Small intestine (tissue), 7 donors: ENCODE data around the gene NCEH1. TPM values are rescaled to one million over a fixed set of nuclear protein-coding genes. Genes with fewer than 3 reads are reported as not detected.

ENCODE experiments used
- DNase-seq, 2 donors: peaks; one replicate each; pipeline versions ENCODE4 v3.0.0 to v3.0.0-alpha.2; 2013
- FAIRE-seq: peaks from 2 replicates; lab custom pipeline; 2012; peaks lifted over from hg19 to GRCh38; lab: Jason Lieb, UNC
- H3K27ac ChIP-seq, 3 donors: one replicate each; pipeline ENCODE4 v1.5.1; 2013; ENCODE audit warnings: low read length in 2 of 3, mild to moderate bottlenecking in 2 of 3, control low read depth in 1 of 3, inconsistent platforms in 1 of 3, low read depth in 1 of 3, moderate library complexity in 1 of 3
- H3K27me3 ChIP-seq, 3 donors: one replicate each; pipeline ENCODE4 v1.6.1; 2013; ENCODE audit warnings: low read length in 3 of 3, inconsistent platforms in 1 of 3; ENCODE audit not compliant: control insufficient read depth in 3 of 3, insufficient read depth in 3 of 3
- H3K36me3 ChIP-seq, 3 donors: one replicate each; pipeline ENCODE4 v1.6.1; 2013; ENCODE audit warnings: low read length in 3 of 3, inconsistent platforms in 1 of 3, low read depth in 1 of 3, mild to moderate bottlenecking in 1 of 3, moderate library complexity in 1 of 3; ENCODE audit not compliant: control insufficient read depth in 3 of 3, insufficient read depth in 2 of 3
- H3K4me1 ChIP-seq, 3 donors: one replicate each; pipeline ENCODE4 v1.6.1; 2013; ENCODE audit warnings: low read length in 2 of 3, inconsistent platforms in 1 of 3, low read depth in 1 of 3, mild to moderate bottlenecking in 1 of 3, moderate library complexity in 1 of 3; ENCODE audit not compliant: control insufficient read depth in 3 of 3, insufficient read depth in 2 of 3
- H3K4me3 ChIP-seq, 3 donors: one replicate each; pipeline ENCODE4 v1.5.1; 2013; ENCODE audit warnings: low read length in 3 of 3, control low read depth in 1 of 3, inconsistent platforms in 1 of 3, low read depth in 1 of 3, mild to moderate bottlenecking in 1 of 3, moderate library complexity in 1 of 3
- H3K9me3 ChIP-seq, 2 donors: one replicate each; pipeline ENCODE4 v1.6.1; 2013; ENCODE audit warnings: low read depth in 1 of 2, low read length in 1 of 2; ENCODE audit not compliant: control insufficient read depth in 2 of 2, insufficient read depth in 1 of 2
- WGBS, 3 donors: extraction: QIAGEN DNeasy Blood & Tissue Kit; methylation state at CpG; one replicate each; pipeline ENCODE4 v1.1.7; 2013; 5-methylcytosine and 5-hydroxymethylcytosine counted together
- polyA plus RNA-seq, 4 donors: library from polyadenylated mRNA; stranded (reverse) in 3 of 4; unstranded in 1 of 4; fragments of 200-250 nt in 3 of 4; fragments of 120-200 nt in 1 of 4; gene quantifications; one replicate each; pipeline versions ENCODE4 v1.2.1 to v1.2.3, GENCODE V29; 2013
- donor health status: healthy with polysubstance abuse.
- donor health status: control.
- donor health status: control.
- donor health status: Bipolar disorder and iron deficiency.
- donor health status: healthy.

The NCEH1 gene
- polyA plus RNA-seq, 4 donors: 1.1 to 7.0 (median 3.3) TPM

DNA sequence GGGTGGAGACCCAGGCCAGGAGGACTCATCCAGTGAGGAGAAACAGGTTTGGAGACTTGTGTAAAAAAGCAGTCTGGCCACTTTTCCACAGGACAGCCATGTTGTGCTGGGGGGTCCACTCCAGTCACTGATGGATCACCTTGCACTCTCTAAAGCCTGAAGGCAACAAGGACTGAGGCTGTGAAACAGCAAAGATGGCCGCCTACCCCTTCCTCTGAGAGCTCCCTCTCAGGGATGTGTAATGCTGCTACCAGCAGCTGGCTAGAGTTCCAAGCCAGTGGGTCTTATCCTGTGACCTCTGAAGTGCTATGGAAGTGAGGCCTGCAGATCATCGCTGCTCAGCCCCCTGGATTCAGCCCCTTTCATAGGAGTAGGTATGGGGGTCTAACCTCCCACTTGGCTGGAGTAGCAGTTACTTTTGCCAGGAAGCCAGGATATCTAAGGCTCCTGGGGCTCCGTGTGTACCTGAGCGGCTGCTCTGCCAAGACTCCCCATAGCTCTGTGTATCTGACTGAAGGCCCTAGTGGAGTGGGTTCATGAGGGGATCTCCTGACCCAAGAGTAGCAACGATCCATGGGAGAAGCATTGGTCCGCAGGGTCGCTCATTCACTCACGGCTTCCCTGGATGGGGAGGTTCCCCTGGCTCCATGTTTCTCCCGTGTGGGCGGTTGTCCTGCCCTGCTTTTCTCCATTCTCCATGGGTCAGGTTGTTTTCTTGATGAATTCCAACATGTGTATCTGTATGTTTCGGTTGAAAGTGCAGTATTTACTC, 117.8 kb downstream of the NCEH1 start:
- FAIRE-seq (no peak), DNase-seq (no peak)
- Histone ChIP-seq H3K27me3 (no peaks in the 10 kb centered on the region), H3K9me3 (peaks cover 0 to 3% of the 10 kb centered on the region in 2 donors), H3K4me1 (peaks cover 14 to 49% (median 18%) of the 10 kb centered on the region in 3 donors), H3K36me3 (no peaks in the 10 kb centered on the region), H3K4me3 (no peak overlapping the region), H3K27ac (peak overlapping the region; percentile 27 to 92 (median 82))
- 94 to 96% (median 94%) methylated on average over 11 of the region's 11 CpGs for WGBS, 3 donors

- H3K4me3 ChIP-seq: no peak overlapping the region
- H3K27ac ChIP-seq: peak overlapping the region; percentile 27 to 92 (median 82)
- peak; percentile 87 to 90 for DNase-seq
These were observed 118.7 kb downstream of the NCEH1 start for GRCh38 chr3:172591876-172592771.

DNA sequence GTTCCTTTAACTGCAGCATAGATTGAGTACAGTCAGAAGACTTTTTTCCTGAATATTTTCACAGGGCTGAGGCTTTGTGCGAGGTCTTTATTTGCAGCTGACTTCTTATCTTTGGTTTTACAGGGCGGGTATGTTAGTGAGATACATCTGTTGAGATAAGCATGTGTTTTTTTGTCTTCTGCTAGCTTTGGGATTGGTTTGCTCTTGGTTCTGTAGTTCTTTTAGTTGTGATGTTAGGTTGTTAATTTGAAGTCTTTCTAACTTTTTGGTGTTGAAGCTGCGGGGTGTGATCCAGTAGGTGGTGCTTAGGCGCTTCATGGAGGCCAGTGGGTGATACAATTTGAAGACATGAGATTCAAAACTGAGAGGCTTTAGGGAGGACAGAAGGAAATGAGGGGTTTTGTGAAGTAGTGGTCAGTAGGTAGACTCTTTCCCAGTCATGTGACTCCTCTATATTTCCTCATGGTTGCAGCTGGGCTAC, 119.7 kb downstream of the NCEH1 start:
- FAIRE-seq (no peak), DNase-seq (peak in 1 of 2 donors; percentile 43)
- Histone ChIP-seq H3K9me3 (peaks cover 0 to 3% of the 10 kb centered on the region in 2 donors), H3K27ac (peak overlapping the region in 1 of 3 donors; percentile 92), H3K36me3 (no peaks in the 10 kb centered on the region), H3K4me3 (no peak overlapping the region), H3K27me3 (no peaks in the 10 kb centered on the region), H3K4me1 (peaks cover 16 to 50% (median 18%) of the 10 kb centered on the region in 3 donors)
- 52 to 80% (median 63%) methylated on average over 4 of the region's 4 CpGs for WGBS, 3 donors

More at GRCh38 chr3:172591876-172592771, 118.7 kb downstream of the NCEH1 start:
- Histone ChIP-seq H3K27me3 (no peaks in the 10 kb centered on the region), H3K9me3 (peaks cover 0 to 3% of the 10 kb centered on the region in 2 donors), H3K36me3 (no peaks in the 10 kb centered on the region), H3K4me1 (peaks cover 14 to 49% (median 18%) of the 10 kb centered on the region in 3 donors)
- no peak for FAIRE-seq
- 25 to 50% (median 27%) methylated on average over 11 of the region's 11 CpGs for WGBS, 3 donors

DNA sequence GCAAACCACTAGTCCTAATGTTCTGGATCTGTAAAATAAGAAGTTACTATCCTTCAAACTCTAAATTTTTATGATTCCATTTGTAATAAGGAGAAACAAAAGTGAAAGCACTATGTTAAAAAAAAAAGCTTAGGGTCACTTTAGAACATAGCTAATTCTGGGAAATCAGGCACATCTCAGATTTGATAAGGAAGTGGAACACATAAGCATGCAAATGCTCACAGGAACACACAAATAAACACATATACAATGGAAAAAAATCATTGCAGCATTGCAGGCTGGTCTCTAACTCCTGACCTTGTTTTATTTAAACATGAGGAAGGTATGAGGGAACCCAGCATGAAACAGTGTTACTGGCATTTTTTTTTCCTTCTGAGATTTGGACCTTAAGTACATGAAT, 124.4 kb downstream of the NCEH1 start:
- peak overlapping the region in 1 of 3 donors; percentile 41 for H3K27ac ChIP-seq
- DNase-seq (no peak), FAIRE-seq (no peak)
- H3K9me3 ChIP-seq: peaks cover 0 to 3% of the 10 kb centered on the region in 2 donors
- no peaks in the 10 kb centered on the region for H3K27me3 ChIP-seq
- H3K4me3 ChIP-seq: no peak overlapping the region
- peaks cover under 1 to 13% (median 7%) of the 10 kb centered on the region in 3 donors for H3K4me1 ChIP-seq
- H3K36me3 ChIP-seq: no peaks in the 10 kb centered on the region

DNA sequence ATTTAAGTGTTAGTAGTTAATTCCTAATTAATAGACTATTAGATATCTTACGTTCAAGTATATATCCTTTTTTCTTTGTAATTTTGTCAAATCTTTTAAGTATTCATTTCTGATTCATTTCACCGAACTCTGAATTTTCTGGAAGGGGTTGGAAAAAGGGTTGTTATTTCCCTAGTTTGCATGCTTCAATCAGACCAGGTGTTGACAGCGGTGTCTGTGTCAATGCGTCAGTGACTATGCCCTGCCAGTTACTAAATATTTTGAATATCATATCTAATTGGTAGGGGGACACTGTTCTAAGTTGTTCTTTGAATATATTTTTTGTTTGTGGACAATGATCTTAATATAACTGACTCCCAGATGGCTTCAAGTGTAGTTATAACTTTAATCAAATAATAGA, 124.9 kb downstream of the NCEH1 start:
- Histone ChIP-seq H3K27ac (peak overlapping the region in 1 of 3 donors; percentile 28), H3K9me3 (peaks cover 0 to 3% of the 10 kb centered on the region in 2 donors), H3K4me3 (no peak overlapping the region), H3K4me1 (peaks cover 0 to 8% (median 5%) of the 10 kb centered on the region in 3 donors), H3K36me3 (no peaks in the 10 kb centered on the region), H3K27me3 (no peaks in the 10 kb centered on the region)
- WGBS, 3 donors: 87 to 91% (median 89%) methylated on average over 4 of the region's 4 CpGs
- FAIRE-seq (no peak), DNase-seq (no peak)

- no peaks in the 10 kb centered on the region for H3K27me3 ChIP-seq
- DNase-seq (no peak), FAIRE-seq (no peak)
- no peaks in the 10 kb centered on the region for H3K9me3 ChIP-seq
- no peak overlapping the region for H3K4me3 ChIP-seq
- H3K4me1 ChIP-seq: peaks cover 4 to 18% (median 5%) of the 10 kb centered on the region in 3 donors
- no peaks in the 10 kb centered on the region for H3K36me3 ChIP-seq
- no peak overlapping the region for H3K27ac ChIP-seq
- 77 to 93% (median 82%) methylated on average over 1 of the region's 1 CpG for WGBS, 3 donors
These were observed 128.2 kb downstream of the NCEH1 start for GRCh38 chr3:172582712-172583111.

GRCh38 chr3:172581757-172582166, 129.1 kb downstream of the NCEH1 start:
- Histone ChIP-seq H3K9me3 (no peaks in the 10 kb centered on the region), H3K27ac (no peak overlapping the region), H3K27me3 (no peaks in the 10 kb centered on the region), H3K36me3 (no peaks in the 10 kb centered on the region), H3K4me1 (peaks cover 4 to 18% (median 5%) of the 10 kb centered on the region in 3 donors), H3K4me3 (no peak overlapping the region)
- FAIRE-seq (no peak), DNase-seq (no peak)
